SK-N-SH treated with all-trans-retinoic acid at 6 μM for 48 hours (cell line): Measurements from ENCODE around the gene FBP2.
"Not testable (repeated sequence)": the region's sequence is repeated elsewhere in the genome, so short reads cannot be mapped to it uniquely, and the experiment has no call there.

Experiments used
- ATAC-seq: fragments of 200-7000 bp; cut with Tn5 transposase; 3 replicates; pipeline ENCODE4 v1.9.1; 2020; ENCODE audit warnings: mild to moderate bottlenecking, moderate library complexity
- ARNTL ChIP-seq: fragments of 450-650 bp; formaldehyde crosslinking; IDR thresholded peaks from 2 replicates; pipeline ENCODE4 v1.5.0; 2020; ENCODE audit warnings: low read depth, mild to moderate bottlenecking, moderate library complexity, borderline replicate concordance
- BACH2 ChIP-seq: fragments of 250-450 bp; sonication (Bioruptor Pico); IDR thresholded peaks from 2 replicates; pipeline ENCODE4 v1.9.0; 2021; ENCODE audit warnings: mild to moderate bottlenecking, borderline replicate concordance
- CSDC2 ChIP-seq: fragments of 250-450 bp; sonication (Bioruptor Pico); IDR thresholded peaks from 2 replicates; pipeline ENCODE4 v1.5.0; 2020; ENCODE audit warnings: mild to moderate bottlenecking, moderate library complexity
- ESRRG ChIP-seq: fragments of 250-450 bp; sonication (Bioruptor Pico); IDR thresholded peaks from 2 replicates; pipeline ENCODE4 v1.6.1; 2021; ENCODE audit warnings: mild to moderate bottlenecking
- GLIS3 ChIP-seq: fragments of 250-450 bp; sonication (Bioruptor Pico); IDR thresholded peaks from 2 replicates; pipeline ENCODE4 v1.5.0; 2020; ENCODE audit warnings: mild to moderate bottlenecking, moderate library complexity
- ISL1 ChIP-seq: fragments of 250-450 bp; sonication (Bioruptor Pico); IDR thresholded peaks from 2 replicates; pipeline ENCODE4 v2.1.2; 2022; ENCODE audit warnings: mild to moderate bottlenecking, moderate library complexity
- PPARA ChIP-seq: fragments of 250-450 bp; sonication (Bioruptor Pico); IDR thresholded peaks from 2 replicates; pipeline ENCODE4 v1.5.0; 2020; ENCODE audit warnings: mild to moderate bottlenecking, borderline replicate concordance
- RARB ChIP-seq: fragments of 250-450 bp; sonication (Bioruptor Pico); IDR thresholded peaks from 2 replicates; pipeline ENCODE4 v1.8.0; 2021; ENCODE audit warnings: mild to moderate bottlenecking, moderate library complexity
- SNAI2 ChIP-seq: fragments of 250-450 bp; sonication (Bioruptor Pico); IDR thresholded peaks from 2 replicates; pipeline ENCODE4 v1.5.0; 2020; ENCODE audit warnings: mild to moderate bottlenecking, moderate library complexity
- TCF4 ChIP-seq: fragments of 250-450 bp; sonication (Bioruptor Pico); IDR thresholded peaks from 2 replicates; pipeline ENCODE4 v1.8.0; 2021; ENCODE audit warnings: mild to moderate bottlenecking, moderate library complexity, borderline replicate concordance
- TOX ChIP-seq: fragments of 250-450 bp; sonication (Bioruptor Pico); IDR thresholded peaks from 2 replicates; pipeline ENCODE4 v1.8.0; 2021; ENCODE audit warnings: mild to moderate bottlenecking, moderate library complexity, borderline replicate concordance
- ZC3H10 ChIP-seq: fragments of 250-450 bp; sonication (Bioruptor Pico); IDR thresholded peaks from 2 replicates; pipeline ENCODE4 v1.5.1; 2021; ENCODE audit warnings: mild to moderate bottlenecking, moderate library complexity
- ZFP3 ChIP-seq: fragments of 250-450 bp; sonication (Bioruptor Pico); IDR thresholded peaks from 2 replicates; pipeline ENCODE4 v1.5.0; 2020; ENCODE audit warnings: mild to moderate bottlenecking, moderate library complexity
- ZFP30 ChIP-seq: fragments of 450-650 bp; formaldehyde crosslinking; IDR thresholded peaks from 2 replicates; pipeline ENCODE4 v1.5.0; 2022; ENCODE audit warnings: mild to moderate bottlenecking, moderate library complexity
- ZNF565 ChIP-seq: fragments of 450-650 bp; formaldehyde crosslinking; conservative IDR thresholded peaks from 2 replicates; pipeline ENCODE4 v1.5.0; 2020; ENCODE audit warnings: low read depth, mild to moderate bottlenecking, moderate library complexity
- ZNF70 ChIP-seq: fragments of 450-650 bp; formaldehyde crosslinking; IDR thresholded peaks from 2 replicates; pipeline ENCODE4 v1.5.0; 2020; ENCODE audit warnings: mild to moderate bottlenecking, moderate library complexity
- ZNF8 ChIP-seq: fragments of 450-650 bp; formaldehyde crosslinking; IDR thresholded peaks from 2 replicates; pipeline ENCODE4 v1.5.0; 2020; ENCODE audit warnings: mild to moderate bottlenecking, moderate library complexity
- TF ChIP-seq, protein P1 (sequence below): fragments of 250-450 bp; sonication (Bioruptor Pico); IDR thresholded peaks from 2 replicates; pipeline ENCODE4 v1.5.0; 2020; ENCODE audit warnings: mild to moderate bottlenecking, moderate library complexity
- TF ChIP-seq, protein P2 (sequence below): fragments of 250-450 bp; sonication (Bioruptor Pico); IDR thresholded peaks from 2 replicates; pipeline ENCODE4 v1.8.0; 2021; ENCODE audit warnings: low read depth, mild to moderate bottlenecking, moderate library complexity, borderline replicate concordance
- TF ChIP-seq, protein P3 (sequence below): fragments of 250-450 bp; sonication (Bioruptor Pico); IDR thresholded peaks from 2 replicates; pipeline ENCODE4 v1.8.0; 2020; ENCODE audit warnings: mild to moderate bottlenecking, moderate library complexity, borderline replicate concordance
- TF ChIP-seq, protein P4 (sequence below): fragments of 250-450 bp; sonication (Bioruptor Pico); IDR thresholded peaks from 2 replicates; pipeline ENCODE4 v1.5.1; 2021; ENCODE audit warnings: mild to moderate bottlenecking, moderate library complexity
- TF ChIP-seq, protein P5 (sequence below): fragments of 250-450 bp; sonication (Bioruptor Pico); IDR thresholded peaks from 2 replicates; pipeline ENCODE4 v1.5.1; 2020; ENCODE audit warnings: low read depth, mild to moderate bottlenecking, moderate library complexity

The FBP2 gene

DNA sequence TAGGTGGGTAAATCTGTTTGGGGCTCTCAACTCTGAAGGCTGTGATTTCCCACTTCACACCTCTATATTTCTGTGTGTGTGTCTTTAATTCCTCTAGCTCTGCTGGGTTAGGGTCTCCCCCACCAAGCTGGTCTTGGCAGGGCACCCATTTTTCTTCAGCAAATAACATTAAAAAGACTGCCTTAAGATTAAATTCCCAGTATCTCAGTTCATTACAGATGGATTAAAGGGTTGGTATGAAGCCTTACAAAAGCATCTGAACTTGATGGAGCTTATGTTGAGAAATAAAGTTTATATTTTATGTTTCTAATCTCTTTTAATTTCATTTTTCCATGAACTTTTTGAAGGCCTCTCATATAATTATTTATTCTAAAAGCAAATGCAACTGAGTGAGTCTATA lies 27.1 kb downstream of the FBP2 start:
- ATAC-seq: no peak
- TF ChIP-seq RARB: no peak
- TF ChIP-seq ZFP30 (CRISPR knock-in tag): no peak
- TF ChIP-seq ZNF8 (CRISPR knock-in tag): no peak
- no peak for TF ChIP-seq ISL1 (CRISPR knock-in tag)
- no peak for TF ChIP-seq ZFP3 (CRISPR knock-in tag)
- no peak for TF ChIP-seq SNAI2
- TF ChIP-seq ZNF565: no peak
- TF ChIP-seq, protein P1, sequence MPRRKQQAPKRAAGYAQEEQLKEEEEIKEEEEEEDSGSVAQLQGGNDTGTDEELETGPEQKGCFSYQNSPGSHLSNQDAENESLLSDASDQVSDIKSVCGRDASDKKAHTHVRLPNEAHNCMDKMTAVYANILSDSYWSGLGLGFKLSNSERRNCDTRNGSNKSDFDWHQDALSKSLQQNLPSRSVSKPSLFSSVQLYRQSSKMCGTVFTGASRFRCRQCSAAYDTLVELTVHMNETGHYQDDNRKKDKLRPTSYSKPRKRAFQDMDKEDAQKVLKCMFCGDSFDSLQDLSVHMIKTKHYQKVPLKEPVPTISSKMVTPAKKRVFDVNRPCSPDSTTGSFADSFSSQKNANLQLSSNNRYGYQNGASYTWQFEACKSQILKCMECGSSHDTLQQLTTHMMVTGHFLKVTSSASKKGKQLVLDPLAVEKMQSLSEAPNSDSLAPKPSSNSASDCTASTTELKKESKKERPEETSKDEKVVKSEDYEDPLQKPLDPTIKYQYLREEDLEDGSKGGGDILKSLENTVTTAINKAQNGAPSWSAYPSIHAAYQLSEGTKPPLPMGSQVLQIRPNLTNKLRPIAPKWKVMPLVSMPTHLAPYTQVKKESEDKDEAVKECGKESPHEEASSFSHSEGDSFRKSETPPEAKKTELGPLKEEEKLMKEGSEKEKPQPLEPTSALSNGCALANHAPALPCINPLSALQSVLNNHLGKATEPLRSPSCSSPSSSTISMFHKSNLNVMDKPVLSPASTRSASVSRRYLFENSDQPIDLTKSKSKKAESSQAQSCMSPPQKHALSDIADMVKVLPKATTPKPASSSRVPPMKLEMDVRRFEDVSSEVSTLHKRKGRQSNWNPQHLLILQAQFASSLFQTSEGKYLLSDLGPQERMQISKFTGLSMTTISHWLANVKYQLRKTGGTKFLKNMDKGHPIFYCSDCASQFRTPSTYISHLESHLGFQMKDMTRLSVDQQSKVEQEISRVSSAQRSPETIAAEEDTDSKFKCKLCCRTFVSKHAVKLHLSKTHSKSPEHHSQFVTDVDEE (CRISPR knock-in tag): no peak
- no peak for TF ChIP-seq ZC3H10
- TF ChIP-seq ESRRG (CRISPR knock-in tag): no peak
- no peak for TF ChIP-seq BACH2
- TF ChIP-seq PPARA (CRISPR knock-in tag): no peak
- no peak for TF ChIP-seq TCF4 (CRISPR knock-in tag)
- no peak for TF ChIP-seq ARNTL (CRISPR knock-in tag)

DNA sequence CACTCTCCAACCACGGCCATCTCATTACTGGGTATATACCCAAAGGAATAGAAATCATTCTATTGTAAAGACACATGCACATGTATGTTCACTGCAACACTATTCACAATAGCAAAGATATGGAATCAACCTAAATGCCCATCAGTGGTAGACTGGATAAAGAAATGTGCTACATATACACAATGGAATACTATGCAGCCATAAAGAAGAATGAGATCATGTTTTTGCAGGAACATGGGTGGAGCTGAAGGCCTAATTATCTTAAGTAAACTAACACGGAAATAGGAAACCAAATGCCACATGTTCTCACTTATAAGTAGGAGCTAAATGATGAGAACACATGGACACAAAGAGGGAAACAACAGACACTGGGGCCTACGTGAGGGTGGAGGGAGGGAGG lies 29.3 kb downstream of the FBP2 start:
- not testable (repeated sequence) for ATAC-seq

DNA sequence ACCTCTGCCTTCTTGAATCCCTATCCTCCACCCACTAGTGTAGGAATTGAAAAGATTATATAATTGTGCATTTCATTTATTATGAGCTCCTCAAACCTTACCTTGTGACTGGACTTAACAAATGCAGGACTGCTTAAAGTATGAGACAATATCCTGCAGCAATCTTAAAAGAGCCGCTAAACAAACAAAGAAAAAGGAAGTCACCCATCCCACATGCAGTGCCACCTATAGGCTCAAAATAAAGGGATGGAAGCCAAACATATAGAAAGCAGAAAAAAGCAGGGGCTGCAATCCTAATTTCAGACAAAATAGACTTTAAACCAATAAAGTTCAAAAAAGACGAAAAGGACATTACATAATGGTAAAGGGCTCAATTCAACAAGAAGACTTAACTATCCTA lies 30.1 kb downstream of the FBP2 start:
- ATAC-seq: no peak

More for the DNA sequence above, 30.1 kb downstream of the FBP2 start:
- TF ChIP-seq RARB: no peak
- TF ChIP-seq, protein P2, sequence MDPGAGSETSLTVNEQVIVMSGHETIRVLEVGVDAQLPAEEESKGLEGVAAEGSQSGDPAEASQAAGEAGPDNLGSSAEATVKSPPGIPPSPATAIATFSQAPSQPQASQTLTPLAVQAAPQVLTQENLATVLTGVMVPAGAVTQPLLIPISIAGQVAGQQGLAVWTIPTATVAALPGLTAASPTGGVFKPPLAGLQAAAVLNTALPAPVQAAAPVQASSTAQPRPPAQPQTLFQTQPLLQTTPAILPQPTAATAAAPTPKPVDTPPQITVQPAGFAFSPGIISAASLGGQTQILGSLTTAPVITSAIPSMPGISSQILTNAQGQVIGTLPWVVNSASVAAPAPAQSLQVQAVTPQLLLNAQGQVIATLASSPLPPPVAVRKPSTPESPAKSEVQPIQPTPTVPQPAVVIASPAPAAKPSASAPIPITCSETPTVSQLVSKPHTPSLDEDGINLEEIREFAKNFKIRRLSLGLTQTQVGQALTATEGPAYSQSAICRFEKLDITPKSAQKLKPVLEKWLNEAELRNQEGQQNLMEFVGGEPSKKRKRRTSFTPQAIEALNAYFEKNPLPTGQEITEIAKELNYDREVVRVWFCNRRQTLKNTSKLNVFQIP: no peak
- no peak for TF ChIP-seq ISL1 (CRISPR knock-in tag)
- TF ChIP-seq, protein P3, sequence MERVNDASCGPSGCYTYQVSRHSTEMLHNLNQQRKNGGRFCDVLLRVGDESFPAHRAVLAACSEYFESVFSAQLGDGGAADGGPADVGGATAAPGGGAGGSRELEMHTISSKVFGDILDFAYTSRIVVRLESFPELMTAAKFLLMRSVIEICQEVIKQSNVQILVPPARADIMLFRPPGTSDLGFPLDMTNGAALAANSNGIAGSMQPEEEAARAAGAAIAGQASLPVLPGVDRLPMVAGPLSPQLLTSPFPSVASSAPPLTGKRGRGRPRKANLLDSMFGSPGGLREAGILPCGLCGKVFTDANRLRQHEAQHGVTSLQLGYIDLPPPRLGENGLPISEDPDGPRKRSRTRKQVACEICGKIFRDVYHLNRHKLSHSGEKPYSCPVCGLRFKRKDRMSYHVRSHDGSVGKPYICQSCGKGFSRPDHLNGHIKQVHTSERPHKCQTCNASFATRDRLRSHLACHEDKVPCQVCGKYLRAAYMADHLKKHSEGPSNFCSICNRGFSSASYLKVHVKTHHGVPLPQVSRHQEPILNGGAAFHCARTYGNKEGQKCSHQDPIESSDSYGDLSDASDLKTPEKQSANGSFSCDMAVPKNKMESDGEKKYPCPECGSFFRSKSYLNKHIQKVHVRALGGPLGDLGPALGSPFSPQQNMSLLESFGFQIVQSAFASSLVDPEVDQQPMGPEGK (CRISPR knock-in tag): no peak
- TF ChIP-seq CSDC2 (CRISPR knock-in tag): no peak
- TF ChIP-seq TCF4 (CRISPR knock-in tag): no peak
- no peak for TF ChIP-seq SNAI2
- TF ChIP-seq TOX: no peak
- TF ChIP-seq ZNF70: no peak
- no peak for TF ChIP-seq ESRRG (CRISPR knock-in tag)
- TF ChIP-seq BACH2: no peak
- TF ChIP-seq, protein P4, sequence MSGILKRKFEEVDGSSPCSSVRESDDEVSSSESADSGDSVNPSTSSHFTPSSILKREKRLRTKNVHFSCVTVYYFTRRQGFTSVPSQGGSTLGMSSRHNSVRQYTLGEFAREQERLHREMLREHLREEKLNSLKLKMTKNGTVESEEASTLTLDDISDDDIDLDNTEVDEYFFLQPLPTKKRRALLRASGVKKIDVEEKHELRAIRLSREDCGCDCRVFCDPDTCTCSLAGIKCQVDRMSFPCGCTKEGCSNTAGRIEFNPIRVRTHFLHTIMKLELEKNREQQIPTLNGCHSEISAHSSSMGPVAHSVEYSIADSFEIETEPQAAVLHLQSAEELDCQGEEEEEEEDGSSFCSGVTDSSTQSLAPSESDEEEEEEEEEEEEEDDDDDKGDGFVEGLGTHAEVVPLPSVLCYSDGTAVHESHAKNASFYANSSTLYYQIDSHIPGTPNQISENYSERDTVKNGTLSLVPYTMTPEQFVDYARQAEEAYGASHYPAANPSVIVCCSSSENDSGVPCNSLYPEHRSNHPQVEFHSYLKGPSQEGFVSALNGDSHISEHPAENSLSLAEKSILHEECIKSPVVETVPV (CRISPR knock-in tag): no peak
- TF ChIP-seq, protein P5, sequence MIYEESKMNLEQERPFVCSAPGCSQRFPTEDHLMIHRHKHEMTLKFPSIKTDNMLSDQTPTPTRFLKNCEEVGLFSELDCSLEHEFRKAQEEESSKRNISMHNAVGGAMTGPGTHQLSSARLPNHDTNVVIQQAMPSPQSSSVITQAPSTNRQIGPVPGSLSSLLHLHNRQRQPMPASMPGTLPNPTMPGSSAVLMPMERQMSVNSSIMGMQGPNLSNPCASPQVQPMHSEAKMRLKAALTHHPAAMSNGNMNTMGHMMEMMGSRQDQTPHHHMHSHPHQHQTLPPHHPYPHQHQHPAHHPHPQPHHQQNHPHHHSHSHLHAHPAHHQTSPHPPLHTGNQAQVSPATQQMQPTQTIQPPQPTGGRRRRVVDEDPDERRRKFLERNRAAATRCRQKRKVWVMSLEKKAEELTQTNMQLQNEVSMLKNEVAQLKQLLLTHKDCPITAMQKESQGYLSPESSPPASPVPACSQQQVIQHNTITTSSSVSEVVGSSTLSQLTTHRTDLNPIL (CRISPR knock-in tag): no peak
- TF ChIP-seq GLIS3 (CRISPR knock-in tag): no peak
- no peak for TF ChIP-seq ZNF8 (CRISPR knock-in tag)
- TF ChIP-seq, protein P1 (CRISPR knock-in tag): no peak
- TF ChIP-seq PPARA (CRISPR knock-in tag): no peak
- no peak for TF ChIP-seq ZNF565
